Neural progenitor cell (in vitro differentiated cells): ENCODE measurements around the gene BCORL1.

Experiments used
- EZH2 ChIP-seq: fragments of 200-600 bp; sonication (generic); IDR thresholded peaks from 2 replicates; pipeline ENCODE4 v1.6.1; 2017; ENCODE audit warnings: antibody characterized with exemption, mild to moderate bottlenecking, moderate library complexity
- EZH2phosphoT487 ChIP-seq: fragments of 200-600 bp; sonication (generic); IDR thresholded peaks from 2 replicates; pipeline ENCODE4 v1.6.1; 2017; ENCODE audit warnings: antibody characterized with exemption
- TF ChIP-seq, protein P1 (sequence below): fragments of 200-600 bp; sonication (generic); IDR thresholded peaks from 2 replicates; pipeline ENCODE4 v1.5.1; 2017; ENCODE audit warnings: antibody characterized with exemption, mild to moderate bottlenecking

DNA sequence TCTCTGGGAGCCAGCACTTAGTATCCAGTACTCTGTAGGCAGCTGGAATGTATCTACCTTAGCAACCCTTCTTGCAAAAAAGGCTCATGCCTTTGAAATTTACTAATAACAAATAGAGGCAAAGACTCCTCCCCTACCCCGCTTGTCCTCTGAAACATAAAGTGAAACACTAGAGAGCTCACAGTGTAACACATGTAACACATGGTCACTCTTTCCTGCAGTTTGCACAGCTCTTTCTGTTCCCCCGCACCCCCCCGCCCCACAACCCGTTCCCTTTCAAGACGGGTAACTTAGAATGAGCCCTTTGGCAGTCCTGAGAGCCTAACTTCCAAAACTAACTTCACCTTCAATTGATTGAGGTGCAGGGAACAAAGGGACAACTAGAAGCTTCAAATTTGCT is 6.0 kb upstream of the BCORL1 start:
- TF ChIP-seq EZH2 (no peak), EZH2phosphoT487 (no peak)
- TF ChIP-seq, protein P1, sequence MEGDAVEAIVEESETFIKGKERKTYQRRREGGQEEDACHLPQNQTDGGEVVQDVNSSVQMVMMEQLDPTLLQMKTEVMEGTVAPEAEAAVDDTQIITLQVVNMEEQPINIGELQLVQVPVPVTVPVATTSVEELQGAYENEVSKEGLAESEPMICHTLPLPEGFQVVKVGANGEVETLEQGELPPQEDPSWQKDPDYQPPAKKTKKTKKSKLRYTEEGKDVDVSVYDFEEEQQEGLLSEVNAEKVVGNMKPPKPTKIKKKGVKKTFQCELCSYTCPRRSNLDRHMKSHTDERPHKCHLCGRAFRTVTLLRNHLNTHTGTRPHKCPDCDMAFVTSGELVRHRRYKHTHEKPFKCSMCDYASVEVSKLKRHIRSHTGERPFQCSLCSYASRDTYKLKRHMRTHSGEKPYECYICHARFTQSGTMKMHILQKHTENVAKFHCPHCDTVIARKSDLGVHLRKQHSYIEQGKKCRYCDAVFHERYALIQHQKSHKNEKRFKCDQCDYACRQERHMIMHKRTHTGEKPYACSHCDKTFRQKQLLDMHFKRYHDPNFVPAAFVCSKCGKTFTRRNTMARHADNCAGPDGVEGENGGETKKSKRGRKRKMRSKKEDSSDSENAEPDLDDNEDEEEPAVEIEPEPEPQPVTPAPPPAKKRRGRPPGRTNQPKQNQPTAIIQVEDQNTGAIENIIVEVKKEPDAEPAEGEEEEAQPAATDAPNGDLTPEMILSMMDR = no peak
